Activated CD4-positive, CD25-positive, alpha-beta regulatory T cell treated with anti-CD3 and anti-CD28 coated beads, Interleukin-2, amount 50 U/mL, for 72 hours (primary cell): ENCODE measurements around the gene FBXO46.

Experiments used
- DNase-seq: peaks from one replicate; pipeline ENCODE4 v3.0.0; 2021

FBXO46 gene

GRCh38 chr19:45681391-45682015, 49.2 kb downstream of the FBXO46 start:
- peak; percentile 91 for DNase-seq

DNA sequence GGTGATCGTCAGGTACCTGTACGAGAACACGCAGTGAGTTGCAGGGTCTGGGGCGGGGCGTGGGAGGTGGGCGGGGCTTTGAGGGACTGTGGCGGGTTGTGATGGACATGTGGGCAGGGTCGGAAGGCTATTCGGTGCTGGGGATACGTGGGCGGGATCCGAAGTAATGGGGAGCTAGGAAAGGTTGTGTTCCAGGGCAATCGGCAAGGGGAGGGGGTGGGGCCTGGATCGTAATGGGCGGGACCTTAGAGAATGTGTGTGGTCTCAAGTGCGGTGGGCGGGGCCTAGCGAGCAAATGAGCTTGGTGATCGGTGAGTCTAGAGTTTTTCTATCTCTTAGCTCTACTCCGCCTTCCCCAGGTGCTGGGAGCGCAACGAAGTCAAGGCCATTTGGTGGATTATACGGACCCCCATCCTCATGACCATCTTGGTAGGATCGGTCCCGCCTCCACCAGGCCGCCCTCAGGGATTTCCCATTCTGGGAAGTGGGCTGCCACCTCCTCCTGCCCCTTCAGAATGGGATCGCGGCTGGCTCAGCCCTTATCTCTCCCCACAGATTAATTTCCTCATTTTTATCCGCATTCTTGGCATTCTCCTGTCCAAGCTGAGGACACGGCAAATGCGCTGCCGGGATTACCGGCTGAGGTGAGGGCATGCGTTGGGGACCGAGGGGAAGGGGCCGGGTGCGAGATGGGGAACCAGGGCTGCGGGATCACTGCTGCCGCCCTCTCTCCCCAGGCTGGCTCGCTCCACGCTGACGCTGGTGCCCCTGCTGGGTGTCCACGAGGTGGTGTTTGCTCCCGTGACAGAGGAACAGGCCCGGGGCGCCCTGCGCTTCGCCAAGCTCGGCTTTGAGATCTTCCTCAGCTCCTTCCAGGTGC, 53.1 kb downstream of the FBXO46 start:
- DNase-seq, result peak; percentile 73

GRCh38 chr19:45676851-45677263, 53.8 kb downstream of the FBXO46 start:
- DNase-seq, result peak; percentile 42

DNA sequence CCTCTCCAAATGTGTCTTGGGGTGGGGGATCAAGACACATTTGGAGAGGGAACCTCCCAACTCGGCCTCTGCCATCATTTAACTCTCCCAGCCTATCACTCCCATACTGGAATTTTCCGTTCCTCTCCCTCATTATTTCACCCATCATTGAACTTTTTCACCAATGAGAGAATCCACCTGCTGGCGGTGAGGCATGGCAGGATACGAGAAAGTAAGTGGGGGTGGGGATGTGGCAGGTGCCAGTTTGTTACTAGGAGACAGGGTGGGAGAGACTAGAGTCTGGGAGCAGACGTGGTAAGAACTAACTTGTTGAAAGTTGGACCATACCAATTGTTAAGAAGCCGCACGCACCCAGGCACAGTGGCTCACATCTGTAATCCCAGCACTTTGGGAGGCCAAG, 55.8 kb downstream of the FBXO46 start:
- DNase-seq, result no peak

DNA sequence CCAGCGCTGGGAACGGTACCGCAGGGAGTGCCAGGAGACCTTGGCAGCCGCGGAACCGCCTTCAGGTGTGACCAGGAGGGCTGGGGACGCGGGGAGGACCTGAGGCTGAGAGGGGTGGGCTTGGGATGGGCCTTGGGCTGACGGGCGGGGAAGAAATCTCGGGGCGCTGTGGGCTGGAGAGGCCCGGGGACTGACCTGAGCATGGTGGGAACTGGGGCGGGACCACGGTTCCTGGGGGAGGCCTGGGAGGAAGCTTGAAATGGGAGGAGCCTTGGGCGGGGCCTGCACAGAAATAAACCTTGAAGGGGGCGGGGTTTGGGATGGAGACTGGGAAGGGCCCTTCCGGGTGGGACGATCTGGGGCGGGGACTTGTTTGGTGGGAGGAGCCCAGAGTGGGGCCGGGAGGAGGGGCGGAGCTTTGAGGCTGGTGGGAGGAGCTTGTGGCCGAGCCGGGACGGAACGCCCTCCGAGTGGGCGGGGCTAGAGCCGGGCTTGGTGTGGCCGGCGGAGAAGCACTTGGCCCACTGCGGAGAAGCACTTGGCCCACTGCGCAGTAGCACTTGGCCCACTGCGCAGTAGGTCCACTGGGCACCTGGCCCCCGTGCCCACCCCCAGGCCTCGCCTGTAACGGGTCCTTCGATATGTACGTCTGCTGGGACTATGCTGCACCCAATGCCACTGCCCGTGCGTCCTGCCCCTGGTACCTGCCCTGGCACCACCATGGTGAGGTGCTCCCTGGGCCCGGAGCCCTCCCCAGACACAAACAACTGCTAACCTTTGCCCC, 59.8 kb downstream of the FBXO46 start:
- DNase-seq, result peak; percentile 70

GRCh38 chr19:45668342-45668871, 62.3 kb downstream of the FBXO46 start:
- DNase-seq, result peak; percentile 42

DNA sequence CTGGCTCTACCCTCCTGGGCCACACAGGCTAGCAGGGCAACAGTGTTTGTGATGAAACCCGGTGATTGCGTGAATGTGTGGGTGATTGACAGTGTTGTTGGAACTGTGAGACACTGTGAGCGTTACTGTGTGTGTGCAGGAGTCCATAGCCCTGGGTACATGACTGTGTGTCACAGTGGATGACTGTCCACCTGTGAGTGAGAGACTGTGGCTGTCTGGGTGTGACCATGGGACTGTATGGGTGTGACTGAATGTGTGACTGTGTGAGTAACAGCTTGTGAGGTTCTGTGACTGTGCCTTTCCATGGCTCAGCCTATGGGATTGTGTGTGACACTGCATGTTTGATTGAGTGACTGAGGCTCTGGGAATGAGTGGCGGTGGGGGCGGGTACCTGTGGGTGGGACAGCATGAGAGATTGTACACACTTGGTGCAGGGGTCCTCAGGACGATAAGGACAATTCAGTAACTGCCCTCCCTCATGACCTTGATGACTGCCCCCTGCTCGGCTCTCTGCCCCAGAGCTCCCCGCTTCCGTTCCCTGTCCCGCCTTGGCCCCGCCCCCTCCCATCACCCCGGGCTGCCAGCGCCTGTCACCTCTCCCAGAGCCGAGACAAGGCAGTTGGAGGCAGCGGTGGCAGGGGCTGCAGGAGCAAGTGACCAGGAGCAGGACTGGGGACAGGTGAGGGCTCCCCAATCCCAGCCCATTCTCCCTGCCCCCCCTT, 62.9 kb downstream of the FBXO46 start, which contains the start of gene GIPR:
Gene GIPR (plus strand): TSS at position 602 of the 722 bp plus-strand sequence. CDS start 1,300 bp downstream, outside the sequence.
- peak; percentile 72 for DNase-seq

DNA sequence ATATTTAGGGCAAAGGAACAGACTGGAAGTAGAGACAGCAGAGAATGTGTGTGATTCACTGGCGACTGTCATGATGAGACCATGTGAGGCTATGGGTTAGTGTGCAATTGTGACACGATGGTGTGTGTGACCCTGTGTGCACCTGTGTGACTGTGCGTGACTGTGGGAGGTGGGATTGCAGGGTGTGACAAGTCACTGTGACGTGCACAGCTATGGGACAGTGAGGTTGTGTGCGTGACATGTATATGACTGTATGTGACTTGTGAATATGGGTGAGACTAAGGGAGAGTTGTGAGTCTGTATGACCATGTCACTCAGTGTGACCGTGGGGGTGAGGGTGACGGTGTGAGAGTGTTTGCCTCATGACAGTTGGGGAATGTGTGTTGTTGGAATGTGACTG, 66.1 kb downstream of the FBXO46 start:
- no peak for DNase-seq

DNA sequence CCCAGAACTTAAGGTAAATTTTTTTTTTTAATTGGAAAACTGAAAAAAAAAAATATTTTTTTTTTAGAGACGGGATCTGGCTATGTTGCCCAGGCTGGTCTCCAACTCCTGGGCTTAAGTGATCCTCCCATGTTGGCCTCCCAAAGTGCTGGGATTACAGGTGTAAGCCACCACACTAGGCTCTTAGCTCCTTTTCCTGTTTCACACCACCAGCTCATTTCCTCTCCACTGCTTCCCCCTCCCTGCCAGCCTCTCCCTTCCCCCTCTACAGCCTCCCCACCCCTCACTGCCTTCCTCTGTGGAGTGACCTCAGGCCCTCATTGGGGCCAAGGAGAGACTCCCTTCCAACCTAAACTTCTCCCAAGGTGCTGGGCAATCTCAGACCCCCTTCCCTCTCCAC, 66.9 kb downstream of the FBXO46 start:
- DNase-seq, result no peak

DNA sequence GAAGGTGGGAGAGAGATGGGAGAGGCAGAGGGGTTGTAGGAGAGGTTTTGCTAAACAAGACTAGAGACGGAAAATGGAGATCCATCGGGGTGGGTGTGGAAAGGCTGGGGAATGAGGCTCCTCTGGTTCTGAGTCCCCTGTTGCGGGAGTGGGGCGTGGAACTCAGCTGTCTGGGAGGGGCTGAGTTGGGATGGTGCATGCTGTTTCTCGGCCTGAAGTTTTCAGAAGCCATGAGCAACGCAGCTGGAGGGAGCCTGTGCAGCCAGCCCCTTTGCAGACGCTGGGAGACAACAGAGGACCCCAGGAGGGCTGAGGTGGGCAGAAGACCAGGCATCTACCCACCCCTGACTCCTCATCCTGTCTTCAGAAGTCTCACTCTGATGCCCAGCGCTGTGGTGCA, 70.1 kb downstream of the FBXO46 start:
- DNase-seq, result no peak
